Measurements from ENCODE around the gene TLR9.
A peak's percentile ranks its signal among the peaks of the same experiment; 100 is the strongest.

The TLR9 gene

DNA sequence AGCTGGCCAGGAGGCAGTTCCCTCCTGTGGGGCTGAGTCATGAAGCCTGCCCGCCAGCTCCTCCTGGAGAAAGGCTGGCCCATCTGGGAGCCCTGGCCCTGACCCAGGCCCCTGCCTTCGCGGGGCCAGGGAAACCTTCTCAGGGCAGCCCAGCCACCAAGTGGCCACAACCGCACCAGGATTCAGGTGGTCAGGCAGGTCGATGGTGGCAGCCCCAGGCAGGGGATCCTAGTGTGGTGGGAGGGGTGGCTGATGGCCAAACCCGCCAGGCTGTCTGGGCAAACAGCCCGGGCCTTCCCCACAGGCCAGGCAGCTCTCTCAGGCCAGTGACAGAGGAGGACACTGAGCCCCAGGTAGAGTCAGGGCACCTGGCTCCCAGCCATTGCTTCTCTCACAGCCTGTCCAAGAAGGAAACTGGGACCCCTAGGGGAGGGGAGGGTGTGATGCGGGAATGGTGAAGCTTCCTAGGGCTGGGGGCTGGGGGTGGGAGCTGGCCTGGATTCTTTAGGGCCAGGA, 12.3 kb upstream of the TLR9 start:
- peak overlapping the region; percentile 87 to 92 for H3K4me3 ChIP-seq (ENCODE audit: low read depth in 1 of 2, low read length in 2 of 2)
- H3K9me3 ChIP-seq (ENCODE audit: control insufficient read depth in 1 of 2, low read length in 2 of 2), result no peaks in the 10 kb centered on the region
- H3K27me3 ChIP-seq (ENCODE audit: low read depth, low read length), result no peaks in the 10 kb centered on the region
- peaks cover 17 to 44% of the 10 kb centered on the region in 2 donors for H3K4me1 ChIP-seq (ENCODE audit: control insufficient read depth in 1 of 2, insufficient read depth in 2 of 2, low read length in 2 of 2)
- H3K36me3 ChIP-seq (ENCODE audit: control insufficient read depth in 1 of 2, insufficient read depth in 2 of 2, low read length in 2 of 2), result peaks cover 4 to 20% of the 10 kb centered on the region in 2 donors
- H3K27ac ChIP-seq (ENCODE audit: low read length), result peak overlapping the region; percentile 83

DNA sequence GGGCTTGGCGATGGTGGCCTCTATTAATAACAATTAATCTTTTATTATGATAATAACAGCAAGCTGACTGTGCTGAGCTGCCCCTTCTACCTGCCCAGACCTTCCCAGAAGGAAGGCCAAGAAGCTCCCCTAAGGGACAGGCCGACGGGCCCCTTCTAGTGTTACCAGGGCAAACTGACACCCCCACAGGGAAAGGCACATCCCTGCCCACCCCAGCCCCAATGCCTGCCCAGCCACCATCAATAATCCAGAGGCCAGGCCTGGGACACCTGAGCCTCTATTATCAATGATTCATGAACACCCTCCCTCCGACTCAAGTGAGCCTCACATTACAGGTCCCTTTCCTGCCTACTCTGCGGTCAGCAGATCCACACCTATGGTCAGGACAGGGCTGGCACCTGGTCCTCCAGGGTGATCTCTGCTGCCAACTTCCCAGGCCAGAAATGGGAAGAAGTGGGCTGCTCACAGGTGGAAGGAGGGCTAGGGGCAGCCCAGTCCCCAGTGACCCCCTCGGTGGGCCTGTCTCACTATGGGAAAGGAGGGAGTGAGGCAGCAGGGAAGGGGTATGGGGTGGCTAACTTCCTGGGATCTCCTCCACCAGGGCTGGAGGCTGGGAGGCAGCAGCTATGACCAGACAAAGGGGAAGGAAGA, 11.7 kb upstream of the TLR9 start:
- peaks cover 4 to 26% of the 10 kb centered on the region in 2 donors for H3K36me3 ChIP-seq (ENCODE audit: control insufficient read depth in 1 of 2, insufficient read depth in 2 of 2, low read length in 2 of 2)
- H3K27me3 ChIP-seq (ENCODE audit: low read depth, low read length), result no peaks in the 10 kb centered on the region
- H3K4me3 ChIP-seq (ENCODE audit: low read depth in 1 of 2, low read length in 2 of 2), result peak overlapping the region; percentile 23 to 92
- peak overlapping the region; percentile 83 for H3K27ac ChIP-seq (ENCODE audit: low read length)
- no peaks in the 10 kb centered on the region for H3K9me3 ChIP-seq (ENCODE audit: control insufficient read depth in 1 of 2, low read length in 2 of 2)
- peaks cover 17 to 44% of the 10 kb centered on the region in 2 donors for H3K4me1 ChIP-seq (ENCODE audit: control insufficient read depth in 1 of 2, insufficient read depth in 2 of 2, low read length in 2 of 2)

DNA sequence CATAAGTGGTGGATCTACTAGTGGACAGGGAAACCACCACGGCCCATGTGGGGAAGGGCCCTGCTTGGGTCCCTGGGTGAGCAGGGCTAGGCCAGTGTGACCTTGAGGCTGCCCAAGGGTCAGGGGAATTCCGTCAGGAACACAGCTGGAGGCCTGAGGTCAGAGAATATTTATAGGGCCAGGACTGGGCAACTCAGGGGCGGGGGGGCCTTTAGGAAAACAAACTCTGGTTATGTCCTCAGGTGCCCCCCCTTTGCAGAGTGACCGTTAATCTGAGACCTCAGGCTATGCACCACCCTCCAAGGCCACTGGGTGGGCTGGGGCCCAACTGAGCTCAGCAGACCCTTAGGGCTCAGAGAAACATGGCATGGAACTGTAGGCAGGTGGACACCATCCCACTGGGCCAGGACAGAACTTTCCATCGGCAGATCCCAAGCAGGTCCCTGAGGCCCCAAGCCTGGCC, 11.0 kb upstream of the TLR9 start:
- Histone ChIP-seq H3K27me3 (ENCODE audit: low read depth, low read length) (no peaks in the 10 kb centered on the region), H3K4me3 (ENCODE audit: low read depth in 1 of 2, low read length in 2 of 2) (no peak overlapping the region), H3K9me3 (ENCODE audit: control insufficient read depth in 1 of 2, low read length in 2 of 2) (no peaks in the 10 kb centered on the region), H3K36me3 (ENCODE audit: control insufficient read depth in 1 of 2, insufficient read depth in 2 of 2, low read length in 2 of 2) (peaks cover 4 to 31% of the 10 kb centered on the region in 2 donors), H3K4me1 (ENCODE audit: control insufficient read depth in 1 of 2, insufficient read depth in 2 of 2, low read length in 2 of 2) (peaks cover 17 to 44% of the 10 kb centered on the region in 2 donors), H3K27ac (ENCODE audit: low read length) (no peak overlapping the region)

DNA sequence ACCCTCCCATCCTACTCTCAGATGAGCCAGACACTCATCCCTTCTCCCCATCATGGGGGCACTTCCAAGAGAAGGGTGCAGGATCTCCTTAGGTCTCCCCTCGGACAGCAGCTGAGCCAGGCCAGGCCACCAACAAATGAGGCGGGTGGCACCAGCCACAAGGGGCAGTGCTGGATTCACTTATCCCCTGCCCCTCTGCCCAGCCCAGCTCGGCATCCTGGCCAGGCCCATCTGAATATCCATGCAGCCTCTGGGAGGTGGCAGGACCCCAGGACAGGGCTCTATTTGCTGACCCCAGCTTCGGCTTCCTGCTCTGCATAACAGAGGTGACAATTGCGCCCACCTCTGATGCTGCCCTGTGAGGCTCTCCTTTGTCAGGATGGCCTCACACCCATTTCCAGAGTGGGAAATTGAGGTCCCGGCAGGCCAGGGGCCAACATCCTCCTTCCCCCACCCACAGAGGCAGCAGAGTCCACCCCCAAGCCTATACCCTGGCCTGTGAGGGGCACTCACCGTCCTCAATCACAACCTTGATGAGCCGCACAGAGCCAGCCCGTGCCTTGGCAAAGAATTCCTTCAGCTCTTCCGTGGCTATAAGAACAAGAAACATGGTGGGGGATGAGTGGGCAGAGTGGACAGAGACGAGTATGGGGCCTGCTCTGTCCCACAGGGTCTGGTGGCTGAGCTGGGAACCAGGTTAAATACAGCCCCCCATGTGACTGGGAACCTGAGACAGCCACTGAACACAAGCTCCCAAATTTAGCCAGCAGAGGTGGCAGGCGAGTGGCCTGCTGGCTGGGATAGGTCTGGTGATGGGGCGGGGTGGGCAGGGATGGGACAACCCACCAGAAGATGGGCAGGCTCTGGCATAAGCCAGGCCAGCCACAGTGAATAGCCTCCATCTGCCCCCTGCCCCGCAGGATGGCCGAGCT, 9.3 kb upstream of the TLR9 start:
- H3K36me3 ChIP-seq (ENCODE audit: control insufficient read depth in 1 of 2, insufficient read depth in 2 of 2, low read length in 2 of 2), result peaks cover 19 to 48% of the 10 kb centered on the region in 2 donors
- peaks cover 8 to 36% of the 10 kb centered on the region in 2 donors for H3K4me1 ChIP-seq (ENCODE audit: control insufficient read depth in 1 of 2, insufficient read depth in 2 of 2, low read length in 2 of 2)
- H3K27ac ChIP-seq (ENCODE audit: low read length), result no peak overlapping the region
- H3K9me3 ChIP-seq (ENCODE audit: control insufficient read depth in 1 of 2, low read length in 2 of 2), result no peaks in the 10 kb centered on the region
- no peaks in the 10 kb centered on the region for H3K27me3 ChIP-seq (ENCODE audit: low read depth, low read length)
- no peak overlapping the region for H3K4me3 ChIP-seq (ENCODE audit: low read depth in 1 of 2, low read length in 2 of 2)

DNA sequence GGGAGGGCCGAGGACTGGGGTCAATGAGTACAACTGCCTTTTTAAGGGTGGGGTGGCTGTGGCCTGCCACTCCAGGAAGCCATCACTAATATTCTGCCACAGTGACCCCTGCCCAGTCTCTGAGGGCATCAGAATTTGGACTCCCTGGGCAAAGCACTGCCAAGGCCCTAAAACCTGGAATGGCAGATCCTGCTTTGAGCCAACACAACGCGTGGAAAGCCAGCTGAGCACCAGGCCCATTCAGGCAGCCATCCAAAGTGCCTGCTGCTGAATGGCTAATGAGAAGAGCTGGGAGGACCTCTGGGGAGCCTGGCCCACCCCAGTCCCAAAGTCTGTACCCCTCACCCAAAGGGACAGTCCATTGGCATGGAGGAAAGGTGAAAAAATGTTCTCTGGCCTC, 8.5 kb upstream of the TLR9 start:
- no peaks in the 10 kb centered on the region for H3K9me3 ChIP-seq (ENCODE audit: control insufficient read depth in 1 of 2, low read length in 2 of 2)
- H3K36me3 ChIP-seq (ENCODE audit: control insufficient read depth in 1 of 2, insufficient read depth in 2 of 2, low read length in 2 of 2), result peaks cover 24 to 56% of the 10 kb centered on the region in 2 donors
- no peak overlapping the region for H3K27ac ChIP-seq (ENCODE audit: low read length)
- no peak overlapping the region for H3K4me3 ChIP-seq (ENCODE audit: low read depth in 1 of 2, low read length in 2 of 2)
- peaks cover 8 to 33% of the 10 kb centered on the region in 2 donors for H3K4me1 ChIP-seq (ENCODE audit: control insufficient read depth in 1 of 2, insufficient read depth in 2 of 2, low read length in 2 of 2)
- H3K27me3 ChIP-seq (ENCODE audit: low read depth, low read length), result no peaks in the 10 kb centered on the region

DNA sequence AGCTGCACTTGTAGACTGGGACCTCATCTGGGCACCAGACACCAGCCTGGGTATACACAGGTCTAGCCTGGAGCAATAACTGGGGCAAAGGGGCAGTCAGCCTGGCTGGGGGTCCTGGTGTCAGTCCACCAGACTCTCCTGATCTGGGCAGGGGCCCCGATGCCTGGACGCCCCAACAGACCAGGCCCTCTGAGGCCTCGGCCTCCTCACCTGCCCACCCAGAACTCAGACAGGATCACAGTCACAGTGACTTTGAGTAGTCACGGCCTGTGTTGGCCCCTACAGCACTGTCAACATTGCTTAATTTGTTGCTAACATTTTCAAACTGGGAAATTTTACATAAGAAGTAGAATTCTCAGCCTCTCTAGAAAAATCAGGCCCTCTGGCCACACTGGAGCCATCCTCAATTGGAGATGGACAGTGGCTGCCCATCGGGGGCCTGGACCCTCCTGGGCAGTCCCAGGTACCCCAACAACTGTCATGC, 7.7 kb upstream of the TLR9 start:
- no peaks in the 10 kb centered on the region for H3K27me3 ChIP-seq (ENCODE audit: low read depth, low read length)
- H3K9me3 ChIP-seq (ENCODE audit: control insufficient read depth in 1 of 2, low read length in 2 of 2), result no peaks in the 10 kb centered on the region
- no peak overlapping the region for H3K27ac ChIP-seq (ENCODE audit: low read length)
- H3K4me1 ChIP-seq (ENCODE audit: control insufficient read depth in 1 of 2, insufficient read depth in 2 of 2, low read length in 2 of 2), result peaks cover 4 to 29% of the 10 kb centered on the region in 2 donors
- no peak overlapping the region for H3K4me3 ChIP-seq (ENCODE audit: low read depth in 1 of 2, low read length in 2 of 2)
- peaks cover 24 to 63% of the 10 kb centered on the region in 2 donors for H3K36me3 ChIP-seq (ENCODE audit: control insufficient read depth in 1 of 2, insufficient read depth in 2 of 2, low read length in 2 of 2)

DNA sequence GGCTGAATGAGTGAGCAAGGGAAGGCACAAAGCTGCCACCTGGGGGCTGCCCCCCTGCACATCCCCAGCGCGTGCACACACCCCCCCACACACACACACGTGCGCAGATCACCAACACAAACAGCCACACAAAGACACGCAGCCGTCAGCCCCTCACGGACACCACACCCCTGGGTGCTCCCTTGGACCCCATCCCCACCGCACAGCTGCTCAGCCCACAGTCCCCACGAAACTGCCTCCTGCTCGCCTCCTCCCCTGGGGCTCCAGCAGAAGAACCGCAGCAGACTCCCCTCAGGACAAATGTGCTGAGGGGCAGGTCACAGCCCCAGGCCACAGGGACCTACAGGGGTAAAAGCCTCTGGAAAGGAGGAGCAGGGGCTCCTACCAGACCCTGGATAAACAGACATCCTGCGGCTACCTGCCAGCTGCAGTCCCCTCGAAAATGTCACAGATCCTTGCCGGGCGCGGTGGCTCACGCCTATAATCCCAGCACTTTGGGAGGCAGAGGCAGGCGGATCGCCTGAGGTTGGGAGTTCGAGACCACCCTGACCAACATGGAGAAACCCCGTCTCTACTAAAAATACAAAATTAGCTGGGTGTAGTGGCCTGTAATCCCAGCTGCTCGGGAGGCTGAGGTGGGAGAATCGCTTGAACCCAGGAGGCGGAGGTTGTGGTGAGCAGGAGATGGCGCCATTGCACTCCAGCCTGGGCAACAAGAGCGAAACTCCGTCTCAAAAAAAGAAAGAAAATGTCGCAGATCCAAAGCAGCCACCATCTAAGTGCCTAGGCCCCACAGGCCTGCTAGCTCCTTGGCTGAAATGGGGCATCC, 7.0 kb upstream of the TLR9 start:
- no peak overlapping the region for H3K4me3 ChIP-seq (ENCODE audit: low read depth in 1 of 2, low read length in 2 of 2)
- no peaks in the 10 kb centered on the region for H3K9me3 ChIP-seq (ENCODE audit: control insufficient read depth in 1 of 2, low read length in 2 of 2)
- no peaks in the 10 kb centered on the region for H3K27me3 ChIP-seq (ENCODE audit: low read depth, low read length)
- H3K4me1 ChIP-seq (ENCODE audit: control insufficient read depth in 1 of 2, insufficient read depth in 2 of 2, low read length in 2 of 2), result peaks cover 0 to 22% of the 10 kb centered on the region in 2 donors
- peaks cover 24 to 68% of the 10 kb centered on the region in 2 donors for H3K36me3 ChIP-seq (ENCODE audit: control insufficient read depth in 1 of 2, insufficient read depth in 2 of 2, low read length in 2 of 2)
- no peak overlapping the region for H3K27ac ChIP-seq (ENCODE audit: low read length)

DNA sequence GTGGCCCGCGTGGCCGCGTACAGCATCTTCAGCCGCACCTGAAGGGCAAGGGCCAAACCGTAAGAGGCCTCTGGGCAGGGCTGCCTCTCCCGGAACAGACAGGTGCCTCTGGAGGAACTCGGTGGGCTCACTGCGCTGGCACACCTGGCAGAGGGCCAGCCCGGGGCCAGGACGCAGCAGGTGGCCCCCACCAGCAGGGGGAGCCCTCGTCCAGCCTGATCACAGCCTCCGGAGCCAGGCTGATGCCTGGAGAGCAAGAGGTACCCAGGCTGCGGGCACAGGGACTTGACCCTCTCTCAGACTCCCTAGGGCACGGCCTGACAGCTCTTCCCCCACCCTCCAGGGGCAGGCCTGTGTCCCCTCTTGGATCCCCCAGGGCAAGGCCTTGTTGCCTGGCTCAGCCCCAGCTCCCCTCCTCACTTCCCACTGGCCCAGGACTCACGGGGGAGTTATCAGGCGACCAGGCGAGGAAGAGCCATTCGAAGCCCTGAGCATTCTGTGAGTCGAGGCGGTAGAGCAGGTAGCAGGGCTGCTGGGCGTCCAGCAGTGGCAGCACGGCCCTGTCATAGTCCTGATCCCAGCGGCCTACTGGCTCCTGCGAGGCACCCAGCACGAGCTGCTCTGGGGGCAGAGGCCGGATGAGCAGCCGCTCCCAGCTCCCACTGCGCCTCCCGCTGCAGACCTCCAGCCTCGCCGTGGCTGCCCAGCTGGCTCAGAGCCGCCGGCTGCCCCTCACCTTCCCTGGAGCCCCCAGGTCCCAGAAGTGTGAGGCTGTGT, 6.2 kb upstream of the TLR9 start:
- Histone ChIP-seq H3K27ac (ENCODE audit: low read length) (no peak overlapping the region), H3K4me3 (ENCODE audit: low read depth in 1 of 2, low read length in 2 of 2) (no peak overlapping the region), H3K36me3 (ENCODE audit: control insufficient read depth in 1 of 2, insufficient read depth in 2 of 2, low read length in 2 of 2) (peaks cover 24 to 68% of the 10 kb centered on the region in 2 donors), H3K27me3 (ENCODE audit: low read depth, low read length) (no peaks in the 10 kb centered on the region), H3K9me3 (ENCODE audit: control insufficient read depth in 1 of 2, low read length in 2 of 2) (no peaks in the 10 kb centered on the region), H3K4me1 (ENCODE audit: control insufficient read depth in 1 of 2, insufficient read depth in 2 of 2, low read length in 2 of 2) (peaks cover 0 to 14% of the 10 kb centered on the region in 2 donors)

DNA sequence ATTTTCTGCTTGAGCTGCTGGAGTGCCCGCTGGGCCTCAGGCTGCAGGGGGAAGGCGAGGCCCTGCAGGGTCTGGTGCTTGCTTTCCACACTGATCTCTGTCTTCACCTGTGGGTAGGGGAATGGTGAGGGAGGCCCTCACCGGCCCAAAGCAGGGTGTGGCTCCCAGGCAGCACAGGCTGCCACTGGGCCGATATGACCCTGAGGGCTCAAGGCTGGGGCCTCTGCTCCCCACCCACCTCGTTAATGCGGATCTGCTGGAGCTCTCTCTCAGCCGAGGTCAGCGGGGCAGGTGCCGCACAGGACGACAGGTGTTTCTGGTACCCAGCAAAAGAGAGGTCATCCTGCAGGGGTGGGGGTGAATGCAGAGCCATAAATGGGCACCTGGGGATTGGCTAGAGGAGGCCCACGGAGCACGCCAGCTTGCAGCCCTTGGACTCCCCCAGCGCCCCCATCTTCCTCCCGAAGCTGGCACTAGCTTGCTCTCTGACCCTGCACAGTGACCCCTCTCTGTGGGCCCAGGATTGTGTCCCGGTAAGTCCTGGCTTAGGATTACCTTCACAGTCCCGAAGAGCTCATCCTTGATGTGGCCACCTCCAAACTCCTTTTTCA, 5.5 kb upstream of the TLR9 start:
- Histone ChIP-seq H3K9me3 (ENCODE audit: control insufficient read depth in 1 of 2, low read length in 2 of 2) (no peaks in the 10 kb centered on the region), H3K36me3 (ENCODE audit: control insufficient read depth in 1 of 2, insufficient read depth in 2 of 2, low read length in 2 of 2) (peaks cover 24 to 68% of the 10 kb centered on the region in 2 donors), H3K27me3 (ENCODE audit: low read depth, low read length) (no peaks in the 10 kb centered on the region), H3K4me1 (ENCODE audit: control insufficient read depth in 1 of 2, insufficient read depth in 2 of 2, low read length in 2 of 2) (peaks cover 0 to 8% of the 10 kb centered on the region in 2 donors), H3K27ac (ENCODE audit: low read length) (no peak overlapping the region), H3K4me3 (ENCODE audit: low read depth in 1 of 2, low read length in 2 of 2) (no peak overlapping the region)

DNA sequence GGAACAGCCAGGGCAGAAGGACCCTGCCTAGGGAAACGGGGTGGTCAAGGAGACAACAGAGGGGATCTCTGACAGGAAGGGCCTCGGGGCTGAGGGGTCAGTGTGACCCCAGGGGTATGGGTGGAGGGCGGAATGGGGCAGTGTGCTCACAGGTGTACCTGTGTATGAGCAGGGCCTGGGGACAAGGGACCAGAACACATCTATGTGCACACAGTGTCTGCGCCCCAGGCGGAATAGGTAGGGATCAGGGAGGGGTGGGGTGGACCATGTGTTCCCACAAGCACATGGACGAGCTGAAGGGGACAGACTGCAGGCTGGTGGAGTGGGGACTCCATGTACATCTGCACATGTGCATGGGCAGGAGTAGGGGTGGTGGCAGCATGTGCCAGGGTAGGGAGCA, 5.0 kb upstream of the TLR9 start:
- H3K27me3 ChIP-seq (ENCODE audit: low read depth, low read length), result no peaks in the 10 kb centered on the region
- no peaks in the 10 kb centered on the region for H3K9me3 ChIP-seq (ENCODE audit: control insufficient read depth in 1 of 2, low read length in 2 of 2)
- H3K36me3 ChIP-seq (ENCODE audit: control insufficient read depth in 1 of 2, insufficient read depth in 2 of 2, low read length in 2 of 2), result peaks cover 24 to 68% of the 10 kb centered on the region in 2 donors
- no peak overlapping the region for H3K27ac ChIP-seq (ENCODE audit: low read length)
- peaks cover 0 to 4% of the 10 kb centered on the region in 2 donors for H3K4me1 ChIP-seq (ENCODE audit: control insufficient read depth in 1 of 2, insufficient read depth in 2 of 2, low read length in 2 of 2)
- no peak overlapping the region for H3K4me3 ChIP-seq (ENCODE audit: low read depth in 1 of 2, low read length in 2 of 2)
